IPS-20b (cell line): ENCODE data around the gene HSPG2.
"Not testable (repeated sequence)": the region's sequence is repeated elsewhere in the genome, so short reads cannot be mapped to it uniquely, and the experiment has no call there.

Experiments
- H3K27ac ChIP-seq: one replicate; pipeline ENCODE4 v1.5.1; 2013; ENCODE audit warnings: low read length
- H3K27me3 ChIP-seq: 2 replicates; pipeline ENCODE4 v1.6.1; 2013; ENCODE audit warnings: mild to moderate bottlenecking, low read length, inconsistent platforms; ENCODE audit not compliant: insufficient read depth
- H3K36me3 ChIP-seq: 2 replicates; pipeline ENCODE4 v1.6.1; 2013; ENCODE audit warnings: low read depth, mild to moderate bottlenecking, inconsistent platforms, low read length, moderate library complexity; ENCODE audit not compliant: insufficient read depth
- H3K4me1 ChIP-seq: 2 replicates; pipeline ENCODE4 v1.6.1; 2013; ENCODE audit warnings: mild to moderate bottlenecking, control low read depth, inconsistent platforms, low read length, moderate library complexity; ENCODE audit not compliant: insufficient read depth
- H3K4me3 ChIP-seq: 2 replicates; pipeline ENCODE4 v1.5.1; 2013; ENCODE audit warnings: mild to moderate bottlenecking, low read length, inconsistent platforms
- H3K9ac ChIP-seq: 2 replicates; pipeline ENCODE4 v1.6.1; 2013; ENCODE audit warnings: low read depth, mild to moderate bottlenecking, inconsistent platforms, low read length, moderate library complexity
- H3K9me3 ChIP-seq: 2 replicates; pipeline ENCODE4 v1.6.1; 2013; ENCODE audit warnings: mild to moderate bottlenecking, low read depth, low read length, inconsistent platforms; ENCODE audit not compliant: insufficient read depth

Gene HSPG2

DNA sequence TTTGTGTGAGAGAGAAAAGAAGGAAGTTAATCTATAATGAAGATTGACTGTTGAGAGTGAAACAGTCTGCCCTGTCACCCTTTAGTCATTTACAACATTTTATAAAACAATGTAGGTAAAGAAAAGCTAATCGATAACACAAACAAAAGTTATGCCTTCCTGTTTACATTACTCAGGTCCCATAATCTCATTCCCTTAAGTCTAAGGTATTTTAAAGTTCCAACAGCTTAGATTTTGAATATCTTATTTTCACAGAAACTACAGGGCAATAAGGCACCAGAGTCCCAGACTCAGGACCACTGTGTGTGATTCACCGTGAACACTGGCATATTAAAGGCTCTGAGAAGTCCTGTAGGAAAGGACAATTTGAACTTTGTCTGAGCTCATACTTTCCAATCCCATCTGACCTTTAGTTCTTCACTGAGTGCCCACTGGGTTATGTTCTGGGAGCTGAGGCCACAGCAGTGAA lies 35.9 kb upstream of the HSPG2 start:
- not testable (repeated sequence) for H3K4me1 ChIP-seq, H3K36me3 ChIP-seq, H3K27ac ChIP-seq, H3K9me3 ChIP-seq, H3K9ac ChIP-seq, H3K4me3 ChIP-seq, H3K27me3 ChIP-seq

- H3K9ac ChIP-seq, H3K9me3 ChIP-seq, H3K4me3 ChIP-seq, H3K36me3 ChIP-seq, H3K27me3 ChIP-seq, H3K27ac ChIP-seq, H3K4me1 ChIP-seq: not testable (repeated sequence)
Measured at GRCh38 chr1:21970523-21970922, 33.4 kb upstream of the HSPG2 start.

DNA sequence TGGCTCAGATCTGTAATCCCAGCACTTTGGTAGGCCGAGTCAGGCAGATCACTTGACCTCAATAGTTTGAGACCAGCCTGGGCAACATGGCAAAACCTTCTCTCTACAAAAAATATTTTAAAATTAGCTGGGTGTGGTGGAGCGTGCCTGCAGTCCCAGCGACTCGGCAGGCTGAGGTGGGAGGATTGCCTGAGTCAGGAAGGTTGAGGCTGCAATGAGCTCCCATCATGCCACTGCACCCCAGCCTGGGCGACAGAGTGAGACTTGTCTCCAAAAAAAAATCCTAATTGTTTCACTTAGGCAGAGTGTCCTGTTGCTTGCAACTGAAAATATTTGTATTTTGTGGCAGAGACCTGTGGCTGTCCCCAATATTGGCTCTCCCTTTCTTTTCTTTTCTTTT lies 32.0 kb upstream of the HSPG2 start:
- not testable (repeated sequence) for H3K9me3 ChIP-seq, H3K4me3 ChIP-seq, H3K27ac ChIP-seq, H3K27me3 ChIP-seq, H3K36me3 ChIP-seq, H3K9ac ChIP-seq, H3K4me1 ChIP-seq

DNA sequence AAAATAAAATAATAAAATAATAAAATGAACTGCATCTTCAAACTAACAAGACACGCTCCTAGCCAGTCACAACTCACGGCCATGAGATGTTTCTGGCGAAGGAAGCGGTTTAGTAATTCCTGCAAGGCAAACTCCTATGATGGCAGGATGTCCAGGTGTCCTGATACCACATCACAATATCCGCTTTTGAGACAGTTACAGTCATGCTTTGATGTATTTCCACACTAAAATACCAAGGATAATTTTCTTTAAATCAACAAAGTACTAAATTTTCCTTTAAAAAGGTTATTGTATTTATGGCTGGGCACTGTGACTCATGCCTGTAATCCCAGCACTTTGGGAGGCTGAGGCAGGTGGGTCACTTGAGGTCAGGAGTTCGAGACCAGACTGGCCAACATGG lies 30.1 kb upstream of the HSPG2 start:
- not testable (repeated sequence) for H3K27me3 ChIP-seq, H3K27ac ChIP-seq, H3K4me3 ChIP-seq, H3K4me1 ChIP-seq, H3K36me3 ChIP-seq, H3K9me3 ChIP-seq, H3K9ac ChIP-seq

- no peak overlapping the region for H3K27ac ChIP-seq
- no peak overlapping the region for H3K4me3 ChIP-seq
- peaks cover 4% of the 10 kb centered on the region; the same call in 1 of the 2 replicates for H3K4me1 ChIP-seq
- H3K27me3 ChIP-seq = no peaks in the 10 kb centered on the region
- no peak overlapping the region for H3K9ac ChIP-seq
- no peaks in the 10 kb centered on the region for H3K9me3 ChIP-seq
- H3K36me3 ChIP-seq = no peaks in the 10 kb centered on the region
Measured at GRCh38 chr1:21966247-21967000, 29.3 kb upstream of the HSPG2 start.

DNA sequence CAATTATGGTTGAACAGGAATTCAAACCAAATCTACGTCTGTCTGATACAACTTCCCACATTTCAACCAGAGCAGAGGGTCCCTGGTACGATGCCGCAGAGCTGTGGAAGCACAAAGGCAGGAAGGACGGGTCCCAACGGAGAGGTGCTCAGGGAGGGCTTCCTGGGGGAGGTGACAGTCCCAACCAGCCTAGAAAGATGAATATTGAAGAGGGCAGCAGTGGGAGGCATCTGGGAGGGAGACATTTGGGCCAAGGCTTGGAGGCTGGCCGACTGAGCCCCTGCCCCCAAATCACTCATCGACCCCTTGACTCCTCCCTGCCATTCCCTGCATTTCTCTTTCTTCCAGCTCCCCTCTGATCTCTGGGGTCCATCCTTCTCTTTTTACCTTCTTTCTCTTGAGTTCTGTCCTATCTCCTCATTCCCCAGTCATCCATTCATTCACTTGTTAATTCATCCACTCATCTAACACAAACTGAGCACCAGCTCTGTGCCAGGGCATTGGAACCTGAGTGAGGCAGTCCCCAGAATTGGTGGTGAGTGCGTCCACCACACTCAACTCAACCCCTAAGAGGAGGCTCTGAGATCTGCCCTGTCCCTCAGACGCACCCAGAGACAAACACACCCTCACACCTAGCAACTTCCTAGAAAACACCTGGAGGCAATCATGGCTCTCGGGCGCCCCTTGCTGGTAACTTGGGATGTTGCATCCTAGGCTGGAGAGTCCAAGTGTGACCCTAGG lies 26.5 kb upstream of the HSPG2 start:
- no peaks in the 10 kb centered on the region for H3K27me3 ChIP-seq
- H3K9ac ChIP-seq = no peak overlapping the region
- no peaks in the 10 kb centered on the region for H3K9me3 ChIP-seq
- peaks cover 4% of the 10 kb centered on the region; the same call in 1 of the 2 replicates for H3K4me1 ChIP-seq
- no peak overlapping the region for H3K27ac ChIP-seq
- no peaks in the 10 kb centered on the region for H3K36me3 ChIP-seq
- no peak overlapping the region for H3K4me3 ChIP-seq

DNA sequence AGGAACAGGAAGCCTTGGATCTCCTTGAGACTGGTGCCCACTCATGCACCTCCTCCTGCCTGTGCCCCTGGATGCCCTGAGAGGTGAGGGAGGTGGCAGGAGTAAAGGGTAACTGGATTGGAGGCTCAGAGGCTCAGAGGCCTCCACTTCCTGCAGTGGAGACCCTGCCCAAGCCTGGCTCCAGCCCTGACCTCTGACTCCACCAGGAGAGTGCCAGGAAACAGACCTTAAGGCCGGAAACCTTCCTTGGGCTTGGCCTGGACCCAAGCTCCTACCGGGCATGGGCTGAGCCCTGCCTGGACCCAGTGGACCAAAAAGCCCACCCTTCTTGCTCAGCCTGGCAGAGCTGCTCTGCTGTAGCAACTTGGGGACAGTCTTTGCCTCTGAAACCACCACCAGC lies 24.7 kb upstream of the HSPG2 start:
- Histone ChIP-seq H3K4me3 (no peak overlapping the region), H3K9me3 (no peaks in the 10 kb centered on the region), H3K36me3 (no peaks in the 10 kb centered on the region), H3K27me3 (no peaks in the 10 kb centered on the region), H3K27ac (no peak overlapping the region), H3K9ac (no peak overlapping the region), H3K4me1 (peaks cover 4% of the 10 kb centered on the region; the same call in 1 of the 2 replicates)

DNA sequence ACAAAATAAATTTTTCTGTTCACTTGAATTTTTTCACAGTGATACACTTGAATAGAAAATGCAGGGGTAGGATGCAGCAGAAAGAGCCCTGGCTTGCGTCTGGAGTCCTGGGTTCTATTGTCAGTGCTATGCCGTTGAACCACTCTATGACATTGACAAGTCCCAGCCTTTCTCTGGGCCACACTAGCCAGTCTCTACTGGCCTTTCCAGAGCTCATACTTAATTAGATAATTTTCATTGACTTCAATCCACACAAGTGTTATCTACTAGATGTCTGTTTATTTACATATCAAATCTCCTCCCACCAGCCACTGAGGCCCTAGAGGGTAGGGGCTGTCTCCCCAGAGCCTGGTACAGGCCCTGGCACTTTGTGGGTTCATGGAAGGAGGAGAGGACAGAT lies 24.2 kb upstream of the HSPG2 start:
- Histone ChIP-seq H3K9me3 (no peaks in the 10 kb centered on the region), H3K27me3 (no peaks in the 10 kb centered on the region), H3K27ac (no peak overlapping the region), H3K36me3 (no peaks in the 10 kb centered on the region), H3K9ac (no peak overlapping the region), H3K4me3 (no peak overlapping the region), H3K4me1 (peaks cover 7% of the 10 kb centered on the region; the same call in 1 of the 2 replicates)

- Histone ChIP-seq H3K27me3 (no peaks in the 10 kb centered on the region), H3K27ac (no peak overlapping the region), H3K9ac (no peak overlapping the region), H3K36me3 (no peaks in the 10 kb centered on the region), H3K4me3 (no peak overlapping the region), H3K9me3 (no peaks in the 10 kb centered on the region), H3K4me1 (peaks cover 8% of the 10 kb centered on the region)
Measured at GRCh38 chr1:21956720-21957552, 19.8 kb upstream of the HSPG2 start.

GRCh38 chr1:21955501-21956281 lies 18.6 kb upstream of the HSPG2 start:
- Histone ChIP-seq H3K36me3 (no peaks in the 10 kb centered on the region), H3K4me1 (peaks cover 8% of the 10 kb centered on the region), H3K27ac (no peak overlapping the region), H3K4me3 (no peak overlapping the region), H3K9me3 (no peaks in the 10 kb centered on the region), H3K27me3 (no peaks in the 10 kb centered on the region), H3K9ac (no peak overlapping the region; the same call in 1 of the 2 replicates)

GRCh38 chr1:21955058-21955457 lies 17.9 kb upstream of the HSPG2 start:
- Histone ChIP-seq H3K9me3 (no peaks in the 10 kb centered on the region), H3K4me3 (no peak overlapping the region), H3K27me3 (no peaks in the 10 kb centered on the region), H3K4me1 (peaks cover 8% of the 10 kb centered on the region), H3K27ac (no peak overlapping the region), H3K9ac (no peak overlapping the region), H3K36me3 (no peaks in the 10 kb centered on the region)
